OCI-LY3 (cell line): Measurements from ENCODE around the gene BEGAIN.

ENCODE experiments used
- EZH2phosphoT487 ChIP-seq: fragments of 200-600 bp; shearing (Covaris generic); IDR thresholded peaks from 2 replicates; pipeline ENCODE4 v1.6.1; 2018; ENCODE audit warnings: antibody characterized with exemption, mixed run types, low read depth
- TF ChIP-seq, protein P1 (sequence below): fragments of 200-600, 300-600 bp; sonication (generic); IDR thresholded peaks from 2 replicates; pipeline ENCODE4 v1.5.1; 2014; ENCODE audit warnings: antibody characterized with exemption, low read length, low read depth

DNA sequence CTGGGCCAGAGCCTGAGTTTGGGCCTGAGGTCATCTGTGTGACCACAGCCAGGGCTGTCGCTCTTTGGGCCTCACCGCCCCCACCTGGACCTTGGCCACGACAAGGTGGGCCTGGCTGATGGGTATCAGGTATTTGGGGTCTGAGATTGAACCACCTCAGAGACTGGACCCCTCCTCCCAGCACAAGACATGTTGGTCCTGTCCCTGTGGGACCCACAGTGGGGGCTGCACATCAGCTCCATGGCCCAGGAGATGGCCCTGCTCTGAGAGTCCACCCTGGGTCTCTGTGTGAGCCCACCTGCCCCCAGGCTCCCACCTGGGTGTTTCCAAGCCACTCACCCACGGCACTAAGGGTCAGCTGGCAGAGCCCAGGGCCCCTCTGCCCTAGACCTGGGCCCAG lies 20.6 kb downstream of the BEGAIN start:
- TF ChIP-seq, protein P1, sequence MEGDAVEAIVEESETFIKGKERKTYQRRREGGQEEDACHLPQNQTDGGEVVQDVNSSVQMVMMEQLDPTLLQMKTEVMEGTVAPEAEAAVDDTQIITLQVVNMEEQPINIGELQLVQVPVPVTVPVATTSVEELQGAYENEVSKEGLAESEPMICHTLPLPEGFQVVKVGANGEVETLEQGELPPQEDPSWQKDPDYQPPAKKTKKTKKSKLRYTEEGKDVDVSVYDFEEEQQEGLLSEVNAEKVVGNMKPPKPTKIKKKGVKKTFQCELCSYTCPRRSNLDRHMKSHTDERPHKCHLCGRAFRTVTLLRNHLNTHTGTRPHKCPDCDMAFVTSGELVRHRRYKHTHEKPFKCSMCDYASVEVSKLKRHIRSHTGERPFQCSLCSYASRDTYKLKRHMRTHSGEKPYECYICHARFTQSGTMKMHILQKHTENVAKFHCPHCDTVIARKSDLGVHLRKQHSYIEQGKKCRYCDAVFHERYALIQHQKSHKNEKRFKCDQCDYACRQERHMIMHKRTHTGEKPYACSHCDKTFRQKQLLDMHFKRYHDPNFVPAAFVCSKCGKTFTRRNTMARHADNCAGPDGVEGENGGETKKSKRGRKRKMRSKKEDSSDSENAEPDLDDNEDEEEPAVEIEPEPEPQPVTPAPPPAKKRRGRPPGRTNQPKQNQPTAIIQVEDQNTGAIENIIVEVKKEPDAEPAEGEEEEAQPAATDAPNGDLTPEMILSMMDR = no peak
- no peak for TF ChIP-seq EZH2phosphoT487
